Measurements from ENCODE around the gene CLDN12.
"Not testable (repeated sequence)": the region's sequence is repeated elsewhere in the genome, so short reads cannot be mapped to it uniquely, and the experiment has no call there.

Gene CLDN12

GRCh38 chr7:90433221-90433620, 30.0 kb downstream of the CLDN12 start:
- no peak for DNase-seq (ENCODE audit: low read depth)

GRCh38 chr7:90445633-90446032, 42.4 kb downstream of the CLDN12 start:
- DNase-seq (ENCODE audit: low read depth): no peak

- DNase-seq (ENCODE audit: low read depth): no peak
Observed at GRCh38 chr7:90446137-90446899, 43.1 kb downstream of the CLDN12 start.

GRCh38 chr7:90453259-90453891, 50.1 kb downstream of the CLDN12 start:
- DNase-seq (ENCODE audit: low read depth): no peak

- no peak for DNase-seq (ENCODE audit: low read depth)
Observed at GRCh38 chr7:90453931-90454330, 50.7 kb downstream of the CLDN12 start.

GRCh38 chr7:90455163-90456030, 52.1 kb downstream of the CLDN12 start:
- no peak for DNase-seq (ENCODE audit: low read depth)

- no peak for DNase-seq (ENCODE audit: low read depth)
Observed at GRCh38 chr7:90458104-90458503, 54.8 kb downstream of the CLDN12 start.

GRCh38 chr7:90459888-90460287, 56.6 kb downstream of the CLDN12 start:
- DNase-seq (ENCODE audit: low read depth): no peak

- DNase-seq (ENCODE audit: low read depth): no peak
Observed at GRCh38 chr7:90461219-90461618, 58.0 kb downstream of the CLDN12 start.

GRCh38 chr7:90463151-90463628, 59.9 kb downstream of the CLDN12 start:
- DNase-seq (ENCODE audit: low read depth): not testable (repeated sequence)
